ENCODE data around the gene SLC16A9.
"Not testable (repeated sequence)": the region's sequence is repeated elsewhere in the genome, so short reads cannot be mapped to it uniquely, and the experiment has no call there.

Gene SLC16A9

GRCh38 chr10:59672150-59672875, 37.3 kb downstream of the SLC16A9 start:
- no peak for DNase-seq

DNA sequence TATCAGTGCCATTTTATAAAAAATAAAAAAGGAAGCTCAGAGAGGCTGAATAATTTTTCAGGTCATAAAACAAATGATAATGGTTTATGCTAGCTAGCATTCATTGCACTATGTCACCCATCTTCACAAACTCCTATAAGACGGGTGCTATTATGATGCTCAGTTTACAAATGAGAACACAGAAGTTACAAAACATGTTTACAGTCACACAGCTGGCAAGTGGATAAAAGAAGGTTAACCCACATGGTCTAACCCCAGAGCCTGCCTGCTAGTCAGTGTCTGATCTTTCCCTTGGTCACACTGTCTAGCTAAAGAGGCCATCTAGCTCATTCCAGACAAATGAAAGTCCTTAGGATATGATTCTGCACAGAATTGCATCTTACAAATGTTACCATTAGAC, 39.4 kb downstream of the SLC16A9 start:
- DNase-seq, result no peak

DNA sequence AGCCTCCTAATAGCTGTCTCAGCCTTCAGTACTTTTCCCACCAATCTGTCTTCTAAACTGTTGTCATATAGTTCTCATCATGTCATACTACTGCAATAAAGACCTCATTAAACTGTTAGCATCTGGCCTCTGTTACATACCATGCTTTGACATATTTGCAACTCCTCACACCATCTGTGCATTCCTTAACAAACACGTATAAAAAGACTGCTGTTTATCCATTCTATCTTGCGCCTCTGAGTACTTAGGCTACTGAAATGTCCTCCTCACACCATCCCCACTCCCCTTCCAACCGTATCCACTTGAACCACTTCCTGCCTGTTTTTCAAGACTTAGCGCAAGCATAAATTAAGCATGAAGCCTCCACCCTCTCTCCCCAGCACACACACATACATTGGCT, 41.6 kb downstream of the SLC16A9 start:
- DNase-seq, result no peak

DNA sequence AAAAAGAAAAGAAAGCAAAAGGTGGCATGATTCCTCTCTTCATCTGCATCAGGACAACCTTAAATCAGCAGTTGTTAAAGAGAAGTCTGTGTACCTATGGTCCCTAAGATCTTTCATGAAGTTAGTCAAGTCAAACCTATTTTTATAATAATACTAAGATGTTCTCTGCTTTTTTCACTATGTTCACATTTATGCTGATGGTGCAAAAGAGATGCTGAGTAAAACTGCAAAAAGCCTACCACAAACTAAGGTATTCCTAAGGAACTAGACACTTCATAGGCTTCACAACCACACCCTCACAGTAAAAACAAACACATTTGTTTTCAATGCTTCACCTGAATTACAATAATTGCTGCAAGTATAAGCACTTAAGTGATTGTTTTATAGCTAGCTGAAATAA, 43.3 kb downstream of the SLC16A9 start:
- DNase-seq, result no peak

DNA sequence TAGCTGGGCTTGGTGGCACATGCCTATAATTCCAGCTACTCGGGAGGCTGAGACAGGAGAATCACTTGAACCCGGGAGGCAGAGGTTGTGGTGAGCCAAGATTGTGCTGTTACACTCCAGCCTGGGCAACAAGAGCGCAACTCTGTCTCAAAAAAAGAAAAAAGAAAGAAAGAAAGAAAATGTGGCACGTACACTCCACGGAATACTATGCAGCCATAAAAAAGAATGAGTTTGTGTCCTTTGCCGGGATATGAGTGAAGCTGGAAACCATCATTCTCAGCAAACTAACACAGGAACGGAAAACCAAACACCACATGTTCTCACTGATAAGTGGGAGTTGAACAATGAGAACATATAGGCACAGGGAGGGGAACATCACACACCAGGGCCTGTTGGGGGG, 46.4 kb downstream of the SLC16A9 start:
- not testable (repeated sequence) for DNase-seq

DNA sequence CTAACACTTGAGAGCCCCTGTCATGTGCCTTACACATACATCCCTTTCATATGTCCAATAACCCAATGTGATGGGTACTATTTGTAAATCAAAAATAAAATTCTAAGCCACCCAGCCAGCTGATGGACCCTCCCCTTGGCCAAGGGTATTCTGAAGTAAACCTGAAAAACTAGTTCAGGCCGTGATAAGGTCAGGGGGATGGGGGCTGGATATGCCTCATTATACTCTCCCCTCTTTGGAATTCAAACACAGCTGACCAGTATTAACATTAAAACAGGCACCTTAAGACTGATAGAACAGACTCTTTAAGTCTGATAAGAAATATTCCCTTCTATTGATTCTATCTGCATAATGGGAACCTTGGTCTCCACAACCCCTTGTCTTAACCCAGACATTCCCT, 51.9 kb downstream of the SLC16A9 start:
- no peak for DNase-seq

DNA sequence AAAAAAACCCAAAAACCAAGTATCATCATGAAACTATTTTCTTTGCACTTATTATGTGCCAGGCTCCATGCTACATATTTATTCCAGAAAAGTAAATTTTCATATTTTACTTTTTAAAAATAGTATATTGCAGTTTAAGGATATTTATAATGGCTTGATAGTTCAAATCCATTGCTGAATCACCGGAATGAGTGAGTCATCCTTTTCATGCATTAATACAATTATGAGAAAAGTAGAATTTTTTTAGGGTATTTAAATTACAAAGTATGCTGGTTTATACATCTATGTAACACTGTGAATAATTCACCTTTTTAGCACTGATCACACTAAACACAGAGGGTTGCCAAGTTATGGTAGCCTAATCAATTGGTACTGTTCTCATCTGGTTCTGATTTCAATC, 54.3 kb downstream of the SLC16A9 start:
- DNase-seq, result no peak

DNA sequence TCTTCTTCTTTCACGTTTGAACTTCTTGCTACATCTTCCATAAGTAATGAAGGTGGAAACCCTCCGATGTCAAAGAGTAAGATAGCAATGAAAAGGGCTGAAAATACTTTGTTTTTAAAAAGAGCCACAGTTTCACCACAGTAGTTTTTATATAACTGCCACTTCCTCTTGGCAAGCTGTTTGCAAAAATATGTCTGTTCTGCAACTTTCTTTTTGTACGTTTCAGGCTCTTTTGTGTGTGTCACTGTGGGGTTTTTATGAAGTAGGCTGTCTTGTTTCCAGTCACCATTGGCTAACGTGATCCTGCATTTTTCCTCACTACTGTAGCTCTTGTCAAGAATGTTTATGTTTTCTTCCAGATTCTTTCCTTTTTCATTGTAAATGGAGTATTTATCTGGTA, 55.6 kb downstream of the SLC16A9 start:
- DNase-seq, result no peak

DNA sequence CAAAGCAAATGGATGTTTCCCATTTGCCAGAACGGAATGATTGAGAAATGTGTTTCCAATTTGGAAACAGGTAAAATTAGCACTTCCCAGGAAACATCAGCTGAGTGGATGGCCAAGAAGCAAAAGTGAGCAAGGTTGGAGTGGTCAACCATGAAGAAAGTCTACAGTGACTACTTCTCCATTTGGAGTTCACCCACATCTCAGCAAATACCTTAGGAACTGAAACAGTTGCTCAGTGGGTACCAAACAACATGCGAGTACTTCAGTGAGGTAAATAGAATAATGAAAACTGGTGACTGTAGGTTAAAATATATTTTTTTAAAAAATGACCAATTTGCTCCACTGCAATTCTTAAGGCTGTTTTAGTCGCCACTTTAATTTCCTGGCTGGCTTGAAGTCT, 57.7 kb downstream of the SLC16A9 start:
- no peak for DNase-seq

DNA sequence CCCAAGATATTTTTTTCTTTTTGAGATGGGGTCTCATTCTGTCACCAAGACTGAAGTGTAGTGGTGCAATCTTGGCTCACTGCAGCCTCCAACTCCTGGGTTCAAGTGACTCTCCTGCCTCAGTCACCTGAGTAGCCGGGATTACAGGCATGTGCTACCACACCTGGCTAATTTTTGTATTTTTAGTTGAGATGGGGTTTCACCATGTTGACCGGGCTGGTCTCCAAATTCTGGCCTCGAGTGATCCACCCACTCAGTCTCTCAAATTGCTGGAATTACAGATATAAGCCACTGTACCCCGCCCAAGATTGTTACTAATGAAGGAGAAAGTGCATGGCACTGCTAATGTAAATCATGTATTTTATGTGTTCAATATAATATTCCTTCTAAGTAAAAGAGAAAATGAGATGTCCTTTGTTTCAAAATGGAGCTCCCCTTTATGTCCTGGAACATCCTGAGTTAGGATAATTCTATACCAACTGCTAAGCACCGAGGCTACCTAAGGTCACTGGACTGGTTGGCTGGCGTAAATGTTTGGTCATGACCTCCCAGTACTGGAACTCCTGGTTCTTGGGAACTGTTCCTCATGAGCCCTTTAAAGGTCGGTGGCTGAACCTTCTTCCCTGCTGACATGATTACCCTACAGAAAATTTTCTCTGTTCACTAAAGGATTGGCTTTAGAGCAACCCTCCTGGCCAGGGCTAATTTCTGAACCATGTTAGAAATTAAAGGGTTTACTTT, 59.9 kb downstream of the SLC16A9 start:
- no peak for DNase-seq

- DNase-seq, result no peak
These were observed 60.9 kb downstream of the SLC16A9 start for GRCh38 chr10:59648711-59649201.

- no peak for DNase-seq
These were observed 64.8 kb downstream of the SLC16A9 start for GRCh38 chr10:59644841-59645240.

GRCh38 chr10:59641688-59642087, 68.0 kb downstream of the SLC16A9 start:
- DNase-seq, result not testable (repeated sequence)

- no peak for DNase-seq
These were observed 74.0 kb downstream of the SLC16A9 start for GRCh38 chr10:59635502-59636290.

- no peak for DNase-seq
These were observed 75.5 kb downstream of the SLC16A9 start for GRCh38 chr10:59634102-59634501.

- no peak for DNase-seq
These were observed 76.6 kb downstream of the SLC16A9 start for GRCh38 chr10:59633063-59633462.

- no peak for DNase-seq
These were observed 77.5 kb downstream of the SLC16A9 start for GRCh38 chr10:59631882-59632807.

- no peak for DNase-seq
These were observed 78.4 kb downstream of the SLC16A9 start for GRCh38 chr10:59631237-59631636.

DNA sequence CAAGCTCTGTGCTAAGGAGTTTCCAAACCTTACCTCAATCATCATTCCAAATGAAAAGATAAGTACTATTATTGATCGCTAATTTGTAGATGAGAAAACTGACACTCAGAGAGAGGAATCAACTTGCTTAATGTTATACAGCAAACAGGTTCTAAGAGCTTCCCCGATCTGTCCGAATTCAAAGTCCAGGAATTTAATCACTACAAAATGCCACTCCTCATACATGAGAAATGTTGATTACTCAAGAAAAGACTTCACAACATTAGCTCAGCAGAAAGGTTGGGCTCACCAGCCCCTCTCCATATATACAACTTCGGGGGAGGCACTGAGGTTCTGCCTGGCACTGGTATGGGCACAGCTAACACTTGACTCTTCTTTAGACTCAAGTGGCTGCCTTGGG, 80.7 kb downstream of the SLC16A9 start:
- DNase-seq, result no peak

DNA sequence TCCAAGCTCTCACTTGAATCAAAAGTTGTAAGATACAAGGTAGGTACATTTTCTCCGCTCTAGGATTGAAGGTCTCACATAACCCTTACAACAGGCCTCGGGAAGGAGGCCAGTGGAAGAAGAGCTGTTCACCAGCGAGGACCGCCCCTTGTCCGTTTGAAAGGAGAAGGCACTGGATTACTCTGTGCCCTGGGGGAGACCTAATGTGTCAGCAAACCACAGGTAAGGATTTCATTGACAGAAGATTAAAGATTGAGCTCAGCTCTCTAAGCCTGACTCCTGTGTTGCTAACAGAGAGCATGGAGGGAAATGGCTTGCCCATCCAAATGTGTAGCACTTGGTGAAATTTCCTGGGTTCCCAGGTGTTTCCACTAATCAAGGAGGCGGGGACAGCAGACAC, 81.2 kb downstream of the SLC16A9 start:
- DNase-seq, result no peak

GRCh38 chr10:59627366-59628018, 82.2 kb downstream of the SLC16A9 start:
- DNase-seq, result no peak

DNA sequence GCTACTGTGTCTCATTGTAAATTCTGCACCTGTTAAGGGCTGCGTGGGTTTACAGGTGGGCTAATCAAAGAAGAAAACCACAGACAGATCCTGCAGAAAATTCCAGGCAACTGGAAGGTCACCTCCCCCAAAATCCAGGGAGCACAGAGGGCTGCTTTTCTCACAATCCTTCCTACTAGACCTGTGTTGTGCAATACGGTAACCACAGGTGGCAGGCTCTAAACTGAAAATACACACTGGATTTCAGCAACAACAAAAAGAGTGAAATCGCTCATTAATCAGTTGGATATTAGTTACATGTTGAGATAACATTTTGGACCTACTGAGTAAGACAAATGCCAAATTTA, 83.2 kb downstream of the SLC16A9 start:
- DNase-seq, result no peak
